Right renal pelvis (tissue), 4 donors: ENCODE measurements around the gene ROBO2. TPM values are rescaled to one million over a fixed set of nuclear protein-coding genes. Genes with fewer than 3 reads are reported as not detected.

Experiments
- DNase-seq, 4 donors: peaks; one replicate each; pipeline ENCODE4 v3.0.0-alpha.2; 2013; ENCODE audit warnings: low read depth in 4 of 4, low spot score in 3 of 4, missing footprints in 1 of 4
- polyA plus RNA-seq, 4 donors: library from polyadenylated mRNA; unstranded; fragments of 120-200 nt; gene quantifications; one replicate each; pipeline ENCODE4 v1.2.1, GENCODE V29; 2013; ENCODE audit not compliant: insufficient read length in 4 of 4

ROBO2 gene
- polyA plus RNA-seq, 4 donors = 78.4 to 95.2 (median 85.1) TPM

DNA sequence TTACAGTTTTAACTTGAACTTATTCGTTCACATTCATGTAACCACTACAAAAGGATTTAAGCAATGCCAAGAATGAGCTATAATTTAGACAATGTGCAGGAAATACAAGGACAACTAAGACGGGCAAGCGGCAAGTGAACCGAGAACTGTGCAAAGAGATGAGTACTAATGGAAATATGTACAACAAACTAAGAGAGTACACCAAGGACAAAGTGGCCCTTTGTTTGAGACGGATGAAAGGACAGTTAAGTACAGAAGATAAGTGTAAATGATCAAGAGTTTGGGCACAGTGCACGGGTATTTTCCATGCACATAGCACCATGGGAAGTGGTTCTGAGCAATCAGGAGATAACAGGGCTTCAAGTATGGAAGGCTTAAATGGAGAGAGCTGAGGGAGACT, 281.7 kb downstream of the ROBO2 start:
- DNase-seq = no peak

- no peak for DNase-seq
These were observed 283.7 kb downstream of the ROBO2 start for GRCh38 chr3:77323626-77324025.

GRCh38 chr3:77324105-77324504, 284.2 kb downstream of the ROBO2 start:
- DNase-seq = no peak

GRCh38 chr3:77325280-77325679, 285.4 kb downstream of the ROBO2 start:
- no peak for DNase-seq

- DNase-seq = no peak
These were observed 285.8 kb downstream of the ROBO2 start for GRCh38 chr3:77325702-77326101.

DNA sequence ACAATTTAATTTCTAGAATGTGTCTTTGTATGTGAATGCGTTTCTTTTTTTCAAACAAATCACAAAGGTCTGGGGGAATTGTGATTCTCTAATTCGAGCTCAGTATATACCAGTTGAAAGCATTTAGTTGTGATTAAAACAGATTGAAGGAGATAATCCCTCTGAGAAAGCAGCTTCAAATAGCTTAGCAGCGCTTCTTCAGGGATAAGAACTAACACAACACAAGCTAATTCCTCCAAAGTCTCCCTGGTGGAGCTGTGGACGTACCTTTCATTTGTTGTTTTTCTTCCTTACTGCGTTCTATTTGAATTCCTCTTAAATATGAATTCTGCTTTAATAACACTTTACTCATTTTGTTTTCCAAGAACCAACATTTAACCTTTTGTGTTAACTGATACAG, 286.7 kb downstream of the ROBO2 start:
- no peak for DNase-seq

DNA sequence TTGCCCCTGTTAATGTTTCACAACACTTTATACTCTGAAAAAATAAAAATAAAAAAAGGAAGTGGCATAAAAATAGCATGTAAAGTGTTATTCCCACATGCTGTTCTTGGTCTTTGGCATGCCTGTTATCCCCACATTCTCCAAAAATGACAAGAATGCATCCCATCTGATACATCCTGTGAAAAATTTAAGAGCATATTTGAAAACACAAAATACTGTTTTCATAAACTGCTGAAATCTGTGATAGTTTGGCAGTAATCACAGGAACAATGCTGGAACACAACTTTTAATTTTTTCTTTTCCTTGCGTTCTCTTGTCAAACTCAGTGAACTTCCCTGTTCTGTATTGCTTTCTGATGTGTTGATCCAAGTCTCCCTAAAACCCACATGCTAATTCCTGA, 288.8 kb downstream of the ROBO2 start:
- no peak for DNase-seq

- no peak for DNase-seq
These were observed 289.2 kb downstream of the ROBO2 start for GRCh38 chr3:77329116-77329515.

DNA sequence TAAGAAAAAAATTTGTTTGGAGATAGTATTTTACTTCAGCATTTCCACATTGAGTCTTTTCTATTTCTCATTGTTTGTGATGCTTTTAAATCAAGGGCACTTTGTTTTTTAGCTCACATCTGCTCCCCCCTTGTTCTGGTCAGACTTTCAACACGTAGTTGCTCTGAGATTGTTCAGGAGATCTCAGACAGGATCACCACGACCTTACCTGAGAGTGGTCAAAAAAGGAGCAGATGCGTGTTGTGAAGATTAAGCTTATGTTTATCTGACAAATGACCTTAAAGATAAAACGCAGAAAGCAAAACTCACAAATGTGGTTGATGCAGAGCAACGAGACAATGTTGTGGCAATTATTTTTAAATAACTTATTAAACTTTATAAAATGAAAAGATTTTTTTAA, 298.3 kb downstream of the ROBO2 start:
- no peak for DNase-seq

GRCh38 chr3:77342027-77342426, 302.1 kb downstream of the ROBO2 start:
- no peak for DNase-seq

DNA sequence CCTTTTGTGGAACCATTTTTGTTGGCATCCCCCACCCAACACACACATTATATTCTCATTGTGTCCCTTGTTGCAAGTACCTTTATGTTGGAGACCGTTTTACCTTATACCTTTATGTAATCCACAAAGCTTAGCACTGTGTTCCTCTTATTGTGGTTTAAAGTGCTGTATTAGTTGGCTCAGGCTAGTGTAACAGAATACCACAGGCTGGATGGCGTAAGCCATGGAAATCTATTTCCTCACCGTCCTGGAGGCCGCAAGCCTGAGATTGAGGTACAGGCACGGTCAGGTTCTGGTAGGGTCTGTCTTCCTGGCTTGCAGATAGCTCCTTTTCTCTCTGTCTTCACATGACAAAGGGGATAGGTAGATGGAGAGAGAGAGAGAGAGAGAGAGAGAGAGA, 302.8 kb downstream of the ROBO2 start:
- no peak for DNase-seq

DNA sequence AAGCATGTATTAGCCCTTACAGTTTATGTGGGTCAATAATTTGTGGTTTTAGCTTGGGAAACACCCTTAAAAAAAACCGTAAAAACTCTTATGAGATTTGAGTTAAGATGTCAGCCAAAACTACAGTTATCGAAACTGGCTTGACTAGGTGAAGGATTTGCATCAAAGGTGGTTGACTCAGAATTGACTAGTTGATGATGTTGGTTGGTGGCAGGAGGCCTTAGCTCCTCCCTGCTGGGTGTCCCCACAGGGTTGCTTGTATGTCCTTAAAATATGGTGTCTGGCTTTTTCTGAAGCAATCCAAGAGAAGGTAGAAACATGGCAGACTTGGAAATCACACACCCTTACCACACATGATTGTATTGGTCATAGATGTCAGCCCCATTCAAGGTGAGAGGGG, 305.1 kb downstream of the ROBO2 start:
- DNase-seq = no peak

- DNase-seq = no peak
These were observed 308.5 kb downstream of the ROBO2 start for GRCh38 chr3:77348244-77348855.

- DNase-seq = no peak
These were observed 315.1 kb downstream of the ROBO2 start for GRCh38 chr3:77354958-77355357.

- no peak for DNase-seq
These were observed 323.0 kb downstream of the ROBO2 start for GRCh38 chr3:77362936-77363335.

GRCh38 chr3:77365152-77365551, 325.3 kb downstream of the ROBO2 start:
- no peak for DNase-seq

GRCh38 chr3:77370413-77370812, 330.5 kb downstream of the ROBO2 start:
- no peak for DNase-seq

DNA sequence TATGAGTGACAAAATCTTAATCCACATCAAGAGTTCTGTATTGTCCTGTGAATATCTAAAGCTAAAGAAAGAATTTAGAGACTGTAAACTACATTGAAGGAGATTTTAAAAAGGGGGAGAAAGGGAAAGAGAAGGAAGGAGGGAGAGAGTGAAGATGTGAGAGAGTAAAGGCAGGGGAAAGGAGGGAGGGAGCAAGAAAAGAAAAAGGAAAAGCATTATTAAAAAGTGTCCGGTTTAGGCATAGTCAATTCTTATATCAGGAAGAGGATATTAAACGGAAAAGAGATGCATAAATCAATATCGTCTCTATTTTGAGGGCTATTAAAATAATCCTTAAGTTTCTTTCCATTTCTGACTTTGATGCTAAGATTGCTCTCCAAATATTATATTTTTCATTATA, 332.1 kb downstream of the ROBO2 start:
- DNase-seq = no peak

DNA sequence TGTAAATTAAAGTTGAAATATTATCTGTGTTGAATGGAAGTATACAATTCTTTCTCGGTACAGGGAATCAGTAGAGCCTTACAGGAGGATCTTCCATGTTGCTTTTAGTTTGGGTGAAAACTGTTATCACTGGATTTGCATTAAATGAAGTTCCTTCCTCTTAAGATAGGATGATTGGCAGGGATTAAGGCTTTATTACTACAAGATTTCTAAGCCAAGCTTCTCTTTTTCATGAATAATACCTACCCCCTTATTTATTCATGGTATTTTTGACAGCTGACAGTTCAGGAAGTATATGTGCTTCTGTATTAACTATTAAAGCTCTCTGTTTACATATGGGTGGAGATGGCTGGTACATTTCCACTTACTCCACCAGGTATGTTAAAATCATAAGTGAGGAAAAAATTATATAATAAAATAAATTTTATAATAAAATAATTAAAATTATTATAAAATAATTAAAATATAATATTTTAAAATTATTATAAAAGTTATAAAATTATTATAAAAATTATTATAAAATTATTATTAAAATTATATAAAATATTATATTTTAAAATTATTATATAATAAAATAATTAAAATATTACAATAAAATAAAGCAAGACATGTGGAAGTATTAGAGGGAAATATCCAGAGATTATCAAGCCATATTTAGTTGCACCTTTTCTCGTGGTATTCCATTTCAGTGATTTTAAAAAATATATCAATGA, 332.9 kb downstream of the ROBO2 start:
- no peak for DNase-seq

- DNase-seq = no peak
These were observed 333.7 kb downstream of the ROBO2 start for GRCh38 chr3:77373619-77374018.

- DNase-seq = no peak
These were observed 336.6 kb downstream of the ROBO2 start for GRCh38 chr3:77376511-77376910.

GRCh38 chr3:77377717-77378116, 337.8 kb downstream of the ROBO2 start:
- no peak for DNase-seq

GRCh38 chr3:77380136-77380535, 340.2 kb downstream of the ROBO2 start:
- no peak for DNase-seq
